ELR (cell line): Measurements from ENCODE around the gene VAV1.
"Not testable (repeated sequence)": the region's sequence is repeated elsewhere in the genome, so short reads cannot be mapped to it uniquely, and the experiment has no call there.

ENCODE experiments used
- DNase-seq: peaks from one replicate; pipeline ENCODE4 v3.0.0-alpha.2; 2015; ENCODE audit warnings: low read depth

VAV1 gene

GRCh38 chr19:6819323-6819722 lies 46.8 kb downstream of the VAV1 start:
- no peak for DNase-seq

GRCh38 chr19:6820237-6820636 lies 47.7 kb downstream of the VAV1 start:
- DNase-seq: no peak

GRCh38 chr19:6821639-6822310 lies 49.3 kb downstream of the VAV1 start:
- DNase-seq: no peak

GRCh38 chr19:6822311-6822670 lies 49.8 kb downstream of the VAV1 start:
- no peak for DNase-seq

- no peak for DNase-seq
Observed at GRCh38 chr19:6825076-6825774, 52.7 kb downstream of the VAV1 start.

- DNase-seq: no peak
Observed at GRCh38 chr19:6826281-6826920, 53.9 kb downstream of the VAV1 start.

- DNase-seq: peak; percentile 44
Observed at GRCh38 chr19:6828306-6828697, 55.8 kb downstream of the VAV1 start.

GRCh38 chr19:6828698-6829633 lies 56.5 kb downstream of the VAV1 start:
- peak; percentile 24 for DNase-seq

GRCh38 chr19:6829829-6830228 lies 57.3 kb downstream of the VAV1 start:
- DNase-seq: not testable (repeated sequence)

GRCh38 chr19:6831084-6831483 lies 58.6 kb downstream of the VAV1 start:
- not testable (repeated sequence) for DNase-seq

- no peak for DNase-seq
Observed at GRCh38 chr19:6832412-6832811, 59.9 kb downstream of the VAV1 start.

- DNase-seq: no peak
Observed at GRCh38 chr19:6833166-6833790, 60.8 kb downstream of the VAV1 start.

- DNase-seq: no peak
Observed at GRCh38 chr19:6834433-6834832, 61.9 kb downstream of the VAV1 start.

GRCh38 chr19:6835501-6835900 lies 63.0 kb downstream of the VAV1 start:
- DNase-seq: no peak

GRCh38 chr19:6837525-6837924 lies 65.0 kb downstream of the VAV1 start:
- no peak for DNase-seq

- no peak for DNase-seq
Observed at GRCh38 chr19:6838062-6838655, 65.7 kb downstream of the VAV1 start.

GRCh38 chr19:6842871-6843607 lies 70.5 kb downstream of the VAV1 start:
- DNase-seq: no peak

- DNase-seq: no peak
Observed at GRCh38 chr19:6847828-6848200, 75.3 kb downstream of the VAV1 start.

GRCh38 chr19:6848986-6849385 lies 76.5 kb downstream of the VAV1 start:
- no peak for DNase-seq

GRCh38 chr19:6849876-6850275 lies 77.4 kb downstream of the VAV1 start:
- DNase-seq: no peak

GRCh38 chr19:6851359-6851758 lies 78.9 kb downstream of the VAV1 start:
- no peak for DNase-seq
